ENCODE results near the gene TKTL1. TPM values are rescaled to one million over a fixed set of nuclear protein-coding genes. Genes with fewer than 3 reads are reported as not detected.
"Not testable (repeated sequence)": the region's sequence is repeated elsewhere in the genome, so short reads cannot be mapped to it uniquely, and the experiment has no call there.

Gene TKTL1
- total RNA-seq, 2 experiments from 2014 or later = 0.06 to 0.78 TPM

DNA sequence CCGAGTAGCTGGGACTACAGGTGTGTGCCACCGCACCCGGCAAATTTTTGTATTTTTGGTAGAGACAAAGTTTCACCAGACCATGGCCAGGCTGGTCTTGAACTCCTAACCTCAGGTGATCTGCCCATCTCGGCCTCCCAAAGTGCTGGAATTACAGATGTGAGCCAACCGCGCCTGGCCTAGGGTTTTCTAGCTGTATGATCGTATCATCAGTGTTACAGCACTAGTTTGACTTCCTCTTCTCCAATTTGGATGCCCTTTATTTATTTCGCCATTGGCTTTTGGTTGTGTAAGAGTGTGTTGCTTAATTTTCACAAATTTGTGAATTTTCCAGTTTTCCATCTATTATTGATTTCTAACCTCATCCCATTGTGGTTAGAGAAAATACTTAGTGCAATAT lies 5.2 kb downstream of the TKTL1 start:
- Histone ChIP-seq H3K9me2 (ENCODE audit: insufficient read depth, low read length) (no peaks in the 10 kb centered on the region), H3K36me3 (ENCODE audit: insufficient read depth, low read length) (no peaks in the 10 kb centered on the region), H4K20me1 (ENCODE audit: insufficient read depth, low read length) (no peaks in the 10 kb centered on the region), H3K9me3 (ENCODE audit: low read length) (no peaks in the 10 kb centered on the region), H3K4me3 (ENCODE audit: low read depth, low read length, poor library complexity, severe bottlenecking) (no peak overlapping the region), H3K27ac (ENCODE audit: low read depth, low read length, poor library complexity, severe bottlenecking) (no peak overlapping the region), H3K79me2 (ENCODE audit: insufficient read depth, low read depth, low read length) (no peaks in the 10 kb centered on the region), H3K4me2 (ENCODE audit: low read length) (no peak overlapping the region), H3K4me1 (ENCODE audit: insufficient read depth, low read length, poor library complexity, severe bottlenecking) (peaks cover 10% of the 10 kb centered on the region), H2AFZ (ENCODE audit: low read length) (no peak overlapping the region)
- POLR2A ChIA-PET = no interaction called here
- no peak for DNase-seq (ENCODE audit: low spot score)
- TF ChIP-seq CTCF (conservative IDR thresholded peaks at IDR 0.05; ENCODE audit: low read length) (no peak), EZH2phosphoT487 (IDR thresholded peaks at IDR 0.05; ENCODE audit: borderline replicate concordance, low read depth, low read length) (no peak)
- intact Hi-C loops (cut with micrococcal nuclease; ENCODE audit: unreplicated experiment) = no loop called here
- no TSS peak for BruUV-seq (replicated peaks)
- CTCF ChIA-PET (ENCODE audit: unreplicated experiment) = no interaction called here

- CTCF ChIA-PET (ENCODE audit: unreplicated experiment); intact Hi-C loops (cut with micrococcal nuclease; ENCODE audit: unreplicated experiment); POLR2A ChIA-PET: not testable (repeated sequence)
These were observed 7.4 kb downstream of the TKTL1 start for GRCh38 chrX:154302998-154303397.

DNA sequence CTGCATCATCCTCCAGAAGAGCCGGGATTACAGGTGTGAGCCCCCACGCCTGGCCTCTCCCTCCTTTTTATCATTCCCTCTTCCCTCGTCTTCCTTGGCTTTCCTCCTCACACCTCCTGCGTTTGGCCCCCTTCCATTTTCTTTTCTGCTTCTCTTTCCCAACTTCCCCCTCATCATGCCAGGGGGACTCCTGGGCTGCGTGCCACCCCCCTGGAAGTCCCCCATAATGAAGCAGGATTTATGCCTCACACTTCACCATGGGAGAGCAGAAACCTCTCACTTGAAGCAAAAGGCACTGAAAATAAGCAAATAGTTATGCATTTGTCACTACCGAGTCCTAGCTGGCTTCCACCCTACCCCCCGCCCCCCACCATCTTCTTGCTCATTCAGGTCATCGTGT lies 7.9 kb downstream of the TKTL1 start:
- intact Hi-C loops (cut with micrococcal nuclease; ENCODE audit: unreplicated experiment) = no loop called here
- DNase-seq (ENCODE audit: low spot score) = no peak
- no peaks in the 10 kb centered on the region for H3K79me2 ChIP-seq (ENCODE audit: insufficient read depth, low read depth, low read length)
- H3K4me1 ChIP-seq (ENCODE audit: insufficient read depth, low read length, poor library complexity, severe bottlenecking) = peaks cover 5% of the 10 kb centered on the region
- no peak overlapping the region for H3K4me2 ChIP-seq (ENCODE audit: low read length)
- BruUV-seq (replicated peaks) = no TSS peak
- H2AFZ ChIP-seq (ENCODE audit: low read length) = no peak overlapping the region
- no peaks in the 10 kb centered on the region for H3K9me3 ChIP-seq (ENCODE audit: low read length)
- no peaks in the 10 kb centered on the region for H3K36me3 ChIP-seq (ENCODE audit: insufficient read depth, low read length)
- TF ChIP-seq CTCF (conservative IDR thresholded peaks at IDR 0.05; ENCODE audit: low read length) (no peak), EZH2phosphoT487 (IDR thresholded peaks at IDR 0.05; ENCODE audit: borderline replicate concordance, low read depth, low read length) (no peak)
- no peaks in the 10 kb centered on the region for H3K9me2 ChIP-seq (ENCODE audit: insufficient read depth, low read length)
- no peak overlapping the region for H3K27ac ChIP-seq (ENCODE audit: low read depth, low read length, poor library complexity, severe bottlenecking)
- no peak overlapping the region for H3K4me3 ChIP-seq (ENCODE audit: low read depth, low read length, poor library complexity, severe bottlenecking)
- no peaks in the 10 kb centered on the region for H4K20me1 ChIP-seq (ENCODE audit: insufficient read depth, low read length)
- ChIA-PET POLR2A (no interaction called here), CTCF (ENCODE audit: unreplicated experiment) (no interaction called here)

More at GRCh38 chrX:154302998-154303397, 7.4 kb downstream of the TKTL1 start:
- not testable (repeated sequence) for H2AFZ ChIP-seq (ENCODE audit: low read length); H3K4me1 ChIP-seq (ENCODE audit: insufficient read depth, low read length, poor library complexity, severe bottlenecking); BruUV-seq (replicated peaks); H3K9me2 ChIP-seq (ENCODE audit: insufficient read depth, low read length); H3K9me3 ChIP-seq (ENCODE audit: low read length); H3K79me2 ChIP-seq (ENCODE audit: insufficient read depth, low read depth, low read length); DNase-seq (ENCODE audit: low spot score); H3K4me2 ChIP-seq (ENCODE audit: low read length); H3K36me3 ChIP-seq (ENCODE audit: insufficient read depth, low read length); H3K27ac ChIP-seq (ENCODE audit: low read depth, low read length, poor library complexity, severe bottlenecking); H4K20me1 ChIP-seq (ENCODE audit: insufficient read depth, low read length); H3K4me3 ChIP-seq (ENCODE audit: low read depth, low read length, poor library complexity, severe bottlenecking)
